ENCODE data around the gene KCTD18. TPM values are rescaled to one million over a fixed set of nuclear protein-coding genes. Genes with fewer than 3 reads are reported as not detected.

Gene KCTD18
- total RNA-seq, 2 experiments from 2014 or later = 17.5 to 18.8 TPM

DNA sequence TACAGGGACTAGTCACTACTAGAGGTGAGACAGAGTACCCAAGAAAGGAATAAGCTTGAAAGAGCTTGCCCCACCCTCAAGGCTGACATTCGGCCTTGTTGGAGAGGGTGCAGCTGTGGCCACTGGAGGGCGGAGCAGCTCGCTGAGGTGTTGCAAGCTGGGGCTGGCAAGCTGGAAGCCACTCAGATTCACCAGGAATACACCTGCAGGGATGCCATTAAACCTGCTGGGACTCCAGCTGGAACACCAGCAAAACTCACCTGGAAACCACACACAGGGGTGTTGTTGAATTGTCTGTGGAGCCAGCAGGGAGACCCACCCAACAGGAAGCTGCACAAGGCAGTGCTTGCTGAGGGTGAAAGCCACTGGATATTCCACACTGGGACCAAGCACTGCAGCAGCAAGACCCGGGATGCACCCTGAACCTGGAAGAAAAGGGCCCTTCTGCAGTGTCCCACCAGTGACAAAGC is 26.1 kb downstream of the KCTD18 start:
- Mint-ChIP-seq H3K4me1 (peaks cover 35% of the 10 kb centered on the region), H3K4me3 (no peak overlapping the region), H3K27ac (no peak overlapping the region), H3K27me3 (no peaks in the 10 kb centered on the region), H3K9me3 (no peaks in the 10 kb centered on the region), H3K36me3 (ENCODE audit: low read depth) (peaks cover 16% of the 10 kb centered on the region)
- CTCF ChIA-PET = interaction anchor here (0.7 to 3.7 kb wide), 21 partner anchors 10 to 510 kb away, joined by 3 to 22 read pairs (median 4); partner anchors contain the start of gene SGO2
- POLR2A ChIA-PET = interaction anchor here (1.1 to 1.6 kb wide), 3 partner anchors 10 to 219 kb away, joined by 3 to 4 read pairs (median 3); no protein-coding TSS in a partner anchor
- DNase-seq = peak; percentile 41

DNA sequence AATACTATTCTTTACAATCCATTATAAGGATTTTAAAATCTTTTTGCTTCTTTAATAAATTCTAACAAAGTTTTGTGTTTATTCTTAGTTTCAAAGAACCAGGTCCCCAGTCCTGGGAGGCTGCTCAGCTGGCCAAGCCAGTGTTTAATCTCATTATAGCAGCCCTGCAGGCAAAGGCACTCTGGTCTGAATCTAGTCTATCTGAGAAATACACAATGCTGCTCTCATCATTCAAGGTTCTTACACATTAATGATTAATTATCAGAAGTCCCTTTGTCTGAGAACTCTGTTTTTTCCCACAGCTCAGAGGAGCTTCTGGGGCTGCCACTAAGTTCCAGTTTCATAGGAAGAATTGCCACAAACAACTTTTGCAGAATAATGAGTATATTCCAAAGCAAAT is 27.7 kb downstream of the KCTD18 start:
- H3K27ac Mint-ChIP-seq = no peak overlapping the region
- no peak for DNase-seq
- no peak overlapping the region for H3K4me3 Mint-ChIP-seq
- CTCF ChIA-PET = interaction anchor here (0.6 to 3.6 kb wide), 19 partner anchors 8 to 632 kb away, joined by 3 to 23 read pairs (median 6); partner anchors contain the start of gene SGO2
- H3K27me3 Mint-ChIP-seq = no peaks in the 10 kb centered on the region
- no peaks in the 10 kb centered on the region for H3K9me3 Mint-ChIP-seq
- peaks cover 25% of the 10 kb centered on the region for H3K36me3 Mint-ChIP-seq (ENCODE audit: low read depth)
- peaks cover 46% of the 10 kb centered on the region for H3K4me1 Mint-ChIP-seq
- POLR2A ChIA-PET = interaction anchor here (1.2 kb wide), 1 partner anchor 12 kb away, joined by 4 read pairs; no protein-coding TSS in a partner anchor

DNA sequence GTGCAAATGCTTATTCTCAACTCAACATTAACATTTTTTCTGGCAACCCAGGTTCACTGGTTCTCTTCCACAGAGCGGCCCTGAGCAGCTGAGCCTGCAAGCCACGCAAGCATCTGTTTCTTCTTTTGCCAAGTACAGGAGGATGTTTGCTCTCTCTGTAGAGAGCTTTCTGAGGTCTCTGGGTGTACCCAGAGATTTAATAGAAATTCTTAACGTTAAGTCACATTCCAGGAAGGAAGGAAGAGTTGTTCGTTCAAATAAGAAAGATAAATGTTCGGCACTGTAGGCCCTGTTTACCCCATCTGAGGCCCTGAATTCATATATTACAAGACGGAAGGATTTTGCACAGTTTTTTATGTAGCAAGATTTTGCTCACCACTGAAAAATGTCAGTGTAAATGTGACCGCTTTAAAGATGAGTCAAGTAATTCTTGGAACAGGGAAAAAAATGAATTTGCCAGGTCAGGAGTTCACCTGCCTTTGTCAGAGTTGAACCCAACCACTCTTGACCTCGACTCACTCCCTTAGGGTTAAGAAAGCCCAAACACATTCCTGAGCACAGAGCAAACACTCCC is 30.1 kb downstream of the KCTD18 start:
- DNase-seq = no peak
- Mint-ChIP-seq H3K27me3 (no peaks in the 10 kb centered on the region), H3K27ac (peak overlapping the region; percentile 72), H3K36me3 (ENCODE audit: low read depth) (peaks cover 45% of the 10 kb centered on the region), H3K4me1 (peaks cover 51% of the 10 kb centered on the region), H3K4me3 (no peak overlapping the region), H3K9me3 (no peaks in the 10 kb centered on the region)
- ChIA-PET CTCF (interaction anchor here (0.8 to 3.0 kb wide), 5 partner anchors 9 to 52 kb away, joined by 3 to 20 read pairs (median 4); no protein-coding TSS in a partner anchor), POLR2A (interaction anchor here (1.1 to 1.7 kb wide), 2 partner anchors 12 to 25 kb away, joined by 3 to 6 read pairs; no protein-coding TSS in a partner anchor)

DNA sequence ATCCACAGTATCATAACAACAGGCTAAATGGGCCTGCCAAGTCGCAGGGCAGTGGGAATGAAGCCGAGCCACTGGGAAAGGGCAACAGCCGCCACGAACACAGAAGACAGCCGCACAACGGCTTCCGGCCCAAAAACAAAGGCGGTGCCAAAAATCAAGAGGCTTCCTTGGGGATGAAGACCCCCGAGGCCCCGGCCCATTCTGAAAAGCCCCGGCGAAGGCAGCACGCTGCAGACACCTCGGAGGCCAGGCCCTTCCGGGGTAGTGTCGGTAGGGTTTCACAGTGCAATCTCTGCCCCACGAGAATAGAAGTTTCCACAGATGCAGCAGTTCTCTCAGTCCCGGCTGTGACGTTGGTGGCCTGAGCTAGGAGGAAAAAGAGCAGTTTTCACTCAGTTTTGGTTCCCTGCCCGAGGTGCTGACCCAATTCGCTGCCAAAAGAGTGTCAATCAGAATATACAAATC is 32.2 kb downstream of the KCTD18 start:
- Mint-ChIP-seq H3K4me3 (no peak overlapping the region), H3K4me1 (peaks cover 46% of the 10 kb centered on the region), H3K36me3 (ENCODE audit: low read depth) (peaks cover 49% of the 10 kb centered on the region), H3K27ac (no peak overlapping the region), H3K27me3 (no peaks in the 10 kb centered on the region), H3K9me3 (no peaks in the 10 kb centered on the region)
- DNase-seq = no peak
- CTCF ChIA-PET = interaction anchor here (0.6 to 1.3 kb wide), 2 partner anchors 492 to 902 kb away, joined by 3 read pairs; no protein-coding TSS in a partner anchor
- POLR2A ChIA-PET = no interaction called here

DNA sequence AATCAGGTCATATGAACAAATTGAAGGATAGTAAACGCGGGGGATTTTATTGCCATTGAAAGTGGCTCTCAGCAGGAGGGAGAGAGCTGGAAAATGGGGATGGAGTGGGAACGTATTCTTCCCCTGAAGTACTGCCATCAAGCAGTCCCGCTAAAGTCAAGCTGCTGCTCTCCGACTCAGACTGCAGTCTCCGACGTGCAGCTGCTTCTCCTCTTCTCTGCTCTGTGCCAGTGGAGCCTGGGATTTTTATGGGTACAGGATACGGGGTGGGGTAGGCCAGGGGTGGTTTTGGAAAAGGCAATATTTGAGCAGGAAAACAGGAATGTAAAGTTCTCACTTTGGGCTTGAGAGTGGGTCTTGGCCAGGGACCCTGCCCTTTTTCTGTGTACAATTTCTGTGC is 33.0 kb downstream of the KCTD18 start:
- ChIA-PET POLR2A (no interaction called here), CTCF (no interaction called here)
- Mint-ChIP-seq H3K4me3 (no peak overlapping the region), H3K9me3 (no peaks in the 10 kb centered on the region), H3K36me3 (ENCODE audit: low read depth) (peaks cover 58% of the 10 kb centered on the region), H3K27me3 (no peaks in the 10 kb centered on the region), H3K4me1 (peaks cover 46% of the 10 kb centered on the region), H3K27ac (no peak overlapping the region)
- no peak for DNase-seq

DNA sequence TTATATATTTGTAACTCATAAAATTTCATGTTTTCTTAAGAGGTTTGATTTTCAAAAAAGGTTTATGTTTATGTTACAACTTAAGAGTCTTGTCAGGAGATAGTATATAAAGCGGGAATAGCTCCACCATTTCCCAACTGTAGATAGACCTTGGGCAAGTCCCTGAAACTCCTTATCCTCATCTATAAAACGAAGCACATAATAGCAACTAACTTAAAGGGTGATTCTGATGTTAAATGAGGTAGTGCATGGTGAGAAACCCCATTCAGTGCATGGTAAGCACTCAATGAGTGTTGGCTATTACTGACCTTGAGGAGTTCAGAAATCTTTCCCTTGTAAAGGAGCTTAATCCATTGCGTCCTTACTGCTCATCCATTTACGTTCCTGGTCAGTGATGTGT is 34.1 kb downstream of the KCTD18 start:
- H3K27me3 Mint-ChIP-seq = no peaks in the 10 kb centered on the region
- POLR2A ChIA-PET = no interaction called here
- no peak overlapping the region for H3K27ac Mint-ChIP-seq
- no peak overlapping the region for H3K4me3 Mint-ChIP-seq
- H3K36me3 Mint-ChIP-seq (ENCODE audit: low read depth) = peaks cover 65% of the 10 kb centered on the region
- H3K9me3 Mint-ChIP-seq = no peaks in the 10 kb centered on the region
- DNase-seq = no peak
- CTCF ChIA-PET = no interaction called here
- H3K4me1 Mint-ChIP-seq = peaks cover 44% of the 10 kb centered on the region

DNA sequence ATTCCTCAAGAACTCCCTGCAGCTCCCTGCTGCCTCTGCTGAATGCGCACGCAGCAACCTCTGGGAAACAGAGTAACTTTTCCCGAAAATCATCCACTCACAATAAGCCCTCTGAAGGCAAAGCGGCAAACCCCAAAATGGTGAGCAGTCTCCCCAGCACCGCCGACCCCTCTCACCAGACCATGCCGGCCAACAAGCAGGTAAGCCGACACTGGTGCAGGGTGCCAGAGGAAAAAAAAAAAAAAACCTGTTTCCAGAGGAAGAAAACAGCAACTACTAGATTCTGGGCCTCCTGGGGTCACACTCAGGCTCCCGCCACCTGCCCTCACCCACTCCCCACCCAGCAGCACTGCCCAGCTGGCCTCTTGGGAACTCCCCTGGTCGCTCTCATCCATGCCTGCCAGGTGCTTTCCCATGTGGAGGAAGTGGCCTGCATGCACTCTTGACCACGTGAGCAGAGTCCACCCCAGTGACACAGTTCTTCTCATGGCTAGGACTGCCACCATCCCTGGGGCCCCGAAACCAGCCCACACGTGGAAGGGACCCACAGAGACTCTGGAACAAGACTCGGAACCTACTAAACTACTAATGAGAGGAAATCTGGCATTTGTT is 36.9 kb downstream of the KCTD18 start:
- Mint-ChIP-seq H3K27me3 (no peaks in the 10 kb centered on the region), H3K4me3 (no peak overlapping the region), H3K36me3 (ENCODE audit: low read depth) (peaks cover 80% of the 10 kb centered on the region), H3K9me3 (no peaks in the 10 kb centered on the region), H3K27ac (no peak overlapping the region), H3K4me1 (peaks cover 36% of the 10 kb centered on the region)
- no peak for DNase-seq
- CTCF ChIA-PET = interaction anchor here (1.3 to 3.7 kb wide), 4 partner anchors 11 to 493 kb away, joined by 4 to 21 read pairs (median 10); no protein-coding TSS in a partner anchor
- POLR2A ChIA-PET = no interaction called here

DNA sequence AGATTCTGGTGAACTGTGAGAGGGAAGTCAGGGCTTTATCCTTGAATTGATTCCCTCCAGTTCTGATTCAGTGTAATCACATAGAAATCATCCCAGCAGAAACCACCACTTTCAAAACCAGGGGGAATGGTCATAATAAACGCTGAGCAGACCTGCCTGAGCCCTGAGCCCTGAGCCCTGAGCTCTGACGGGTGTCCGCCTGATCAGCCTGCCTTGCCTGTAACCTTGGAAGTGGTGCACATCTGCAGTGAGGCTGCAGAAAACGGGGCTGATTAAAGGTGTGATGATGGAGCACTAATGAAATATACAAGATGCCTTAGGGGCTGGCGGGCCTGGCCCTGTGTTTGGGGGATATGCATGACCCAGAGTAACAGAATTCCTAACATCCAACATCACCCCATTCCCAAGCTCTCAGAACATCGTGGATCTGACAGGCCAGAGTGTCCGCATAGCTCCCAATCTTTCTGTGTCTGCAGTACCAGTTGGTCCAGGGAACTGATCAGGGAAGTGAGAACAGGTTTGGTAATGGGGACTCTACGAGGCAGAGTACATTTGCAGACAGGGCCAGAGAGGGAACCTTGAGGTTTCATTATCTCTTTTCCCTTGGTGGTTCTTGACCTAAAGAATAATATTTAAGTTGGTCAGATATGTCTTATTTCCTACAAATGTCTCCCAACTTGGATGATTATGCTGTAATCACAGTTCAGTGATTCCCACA is 37.8 kb downstream of the KCTD18 start:
- H3K4me3 Mint-ChIP-seq = no peak overlapping the region
- DNase-seq = no peak
- no peak overlapping the region for H3K27ac Mint-ChIP-seq
- CTCF ChIA-PET = interaction anchor here (1.8 to 3.7 kb wide), 4 partner anchors 8 to 492 kb away, joined by 7 to 21 read pairs (median 10); no protein-coding TSS in a partner anchor
- H3K9me3 Mint-ChIP-seq = no peaks in the 10 kb centered on the region
- H3K4me1 Mint-ChIP-seq = peaks cover 38% of the 10 kb centered on the region
- no peaks in the 10 kb centered on the region for H3K27me3 Mint-ChIP-seq
- POLR2A ChIA-PET = no interaction called here
- H3K36me3 Mint-ChIP-seq (ENCODE audit: low read depth) = peaks cover 79% of the 10 kb centered on the region

DNA sequence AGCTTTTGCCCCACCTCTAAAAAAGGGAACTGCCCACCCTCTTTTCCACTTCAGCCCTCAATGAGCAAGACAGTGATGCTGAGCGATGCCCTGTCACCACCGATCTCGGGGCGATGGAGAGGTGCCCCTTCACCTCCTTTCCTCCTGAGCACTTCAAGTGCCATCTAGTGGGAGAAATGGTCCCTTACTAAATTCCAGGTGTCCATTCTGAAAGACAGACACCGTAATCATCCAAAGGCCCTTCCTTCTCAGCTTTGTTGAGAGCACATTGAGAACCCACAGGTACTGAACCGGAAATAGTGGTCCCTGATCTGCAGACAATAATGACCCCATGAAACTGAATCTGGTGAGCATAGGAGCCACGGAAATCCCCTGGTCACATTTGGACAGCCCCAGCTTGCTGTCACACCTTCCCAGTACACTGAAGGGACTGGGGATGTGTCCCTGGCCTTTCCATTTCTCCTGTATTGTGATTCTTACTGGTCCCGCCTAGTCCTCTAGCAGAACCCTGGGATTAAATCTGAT is 38.5 kb downstream of the KCTD18 start:
- POLR2A ChIA-PET = interaction anchor here (1.2 to 1.5 kb wide), 2 partner anchors 108 to 165 kb away, joined by 3 to 4 read pairs; partner anchors contain the start of gene SPATS2L
- no peaks in the 10 kb centered on the region for H3K9me3 Mint-ChIP-seq
- peak overlapping the region; percentile 37 for H3K27ac Mint-ChIP-seq
- no peak overlapping the region for H3K4me3 Mint-ChIP-seq
- no peaks in the 10 kb centered on the region for H3K27me3 Mint-ChIP-seq
- H3K4me1 Mint-ChIP-seq = peaks cover 41% of the 10 kb centered on the region
- H3K36me3 Mint-ChIP-seq (ENCODE audit: low read depth) = peaks cover 76% of the 10 kb centered on the region
- peak; percentile 42 for DNase-seq
- CTCF ChIA-PET = interaction anchor here (0.6 to 3.7 kb wide), 7 partner anchors 9 to 491 kb away, joined by 3 to 21 read pairs (median 7); no protein-coding TSS in a partner anchor

DNA sequence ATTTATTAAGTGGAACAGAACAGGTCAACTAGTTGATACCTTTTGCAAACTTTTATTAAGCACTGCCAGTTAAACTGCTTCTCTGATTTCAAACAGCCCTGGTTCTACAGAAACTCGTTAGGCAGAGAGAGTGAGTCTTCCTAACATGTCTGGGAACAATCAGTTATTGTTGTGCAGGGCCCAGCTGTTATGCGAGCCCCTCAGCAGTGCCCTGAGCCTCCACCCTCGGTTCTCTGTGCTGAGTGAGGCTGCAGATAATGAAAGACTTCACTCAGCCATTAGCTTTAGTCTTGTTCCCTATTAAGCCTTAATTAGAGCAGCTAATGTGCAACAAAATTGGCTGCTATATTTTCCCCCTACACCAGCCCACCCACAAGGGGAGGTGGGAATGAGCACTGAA is 39.6 kb downstream of the KCTD18 start:
- no peak overlapping the region for H3K27ac Mint-ChIP-seq
- ChIA-PET CTCF (interaction anchor here (0.8 to 3.7 kb wide), 7 partner anchors 10 to 490 kb away, joined by 3 to 21 read pairs (median 4); no protein-coding TSS in a partner anchor), POLR2A (interaction anchor here (0.8 to 1.5 kb wide), 3 partner anchors 12 to 164 kb away, joined by 3 to 4 read pairs (median 4); partner anchors contain the start of gene SPATS2L)
- H3K36me3 Mint-ChIP-seq (ENCODE audit: low read depth) = peaks cover 74% of the 10 kb centered on the region
- H3K9me3 Mint-ChIP-seq = no peaks in the 10 kb centered on the region
- no peak overlapping the region for H3K4me3 Mint-ChIP-seq
- DNase-seq = no peak
- no peaks in the 10 kb centered on the region for H3K27me3 Mint-ChIP-seq
- peaks cover 49% of the 10 kb centered on the region for H3K4me1 Mint-ChIP-seq

DNA sequence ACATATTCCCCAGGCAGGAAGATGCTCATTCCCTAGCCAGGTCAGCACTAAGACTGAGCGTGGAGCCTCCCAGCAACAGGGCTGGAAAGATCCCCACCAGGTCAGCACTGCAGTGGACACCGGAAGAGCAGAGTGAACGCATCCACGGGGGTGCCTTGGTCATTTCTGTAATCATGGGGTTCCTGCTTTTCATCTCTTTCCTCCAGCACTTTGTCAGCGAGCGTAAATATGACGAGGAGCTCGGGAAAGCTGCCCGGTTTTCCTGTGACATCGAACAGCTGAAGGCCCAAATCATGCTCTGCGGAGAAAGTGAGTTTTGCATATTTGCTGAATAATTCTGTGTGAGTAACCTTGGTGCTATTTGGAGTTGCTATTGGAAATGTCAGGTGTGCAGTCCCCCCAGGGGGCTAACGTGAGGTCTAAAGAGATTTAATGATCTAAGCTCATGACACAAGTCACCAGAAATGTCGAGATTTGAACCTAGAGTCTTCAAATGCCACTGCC is 40.1 kb downstream of the KCTD18 start:
- CTCF ChIA-PET = interaction anchor here (0.8 to 3.7 kb wide), 6 partner anchors 11 to 489 kb away, joined by 3 to 21 read pairs (median 5); no protein-coding TSS in a partner anchor
- H3K27me3 Mint-ChIP-seq = no peaks in the 10 kb centered on the region
- H3K9me3 Mint-ChIP-seq = no peaks in the 10 kb centered on the region
- POLR2A ChIA-PET = interaction anchor here (0.8 to 1.5 kb wide), 2 partner anchors 12 to 164 kb away, joined by 4 read pairs; partner anchors contain the start of gene SPATS2L
- peaks cover 49% of the 10 kb centered on the region for H3K4me1 Mint-ChIP-seq
- H3K27ac Mint-ChIP-seq = no peak overlapping the region
- no peak overlapping the region for H3K4me3 Mint-ChIP-seq
- DNase-seq = no peak
- peaks cover 75% of the 10 kb centered on the region for H3K36me3 Mint-ChIP-seq (ENCODE audit: low read depth)
